ENCODE data around the gene NR6A1.

NR6A1 gene

DNA sequence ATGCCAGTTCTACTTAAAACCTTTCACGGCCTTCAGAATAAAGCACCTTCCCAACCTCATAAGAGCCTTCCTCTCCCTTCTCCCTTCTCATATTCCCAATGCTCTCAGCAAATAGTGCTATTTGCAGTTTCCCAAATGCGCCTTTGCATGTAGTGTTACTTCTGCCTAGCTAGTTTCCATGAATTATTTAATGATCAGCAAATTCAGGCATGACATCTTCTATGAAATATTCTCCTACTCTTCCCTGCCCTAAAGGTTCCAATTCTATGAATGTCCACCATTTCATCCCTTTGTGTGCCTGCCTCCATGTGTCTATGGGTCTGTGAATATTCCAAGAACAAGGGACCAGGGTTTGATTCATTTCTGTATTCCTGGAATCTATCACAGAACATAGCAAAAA is 165.1 kb downstream of the NR6A1 start:
- Histone ChIP-seq H2BK5ac (ENCODE audit: low read depth, low read length, poor library complexity, severe bottlenecking) (no peak overlapping the region), H3K9me3 (ENCODE audit: control insufficient read depth, low read length) (no peaks in the 10 kb centered on the region), H4K91ac (ENCODE audit: low read length) (no peak overlapping the region), H3K4me1 (ENCODE audit: control insufficient read depth, insufficient read depth, low read depth, low read length) (no peaks in the 10 kb centered on the region), H3K36me3 (ENCODE audit: control insufficient read depth in 1 of 2, insufficient read depth in 2 of 2, low read depth in 1 of 2, low read length in 2 of 2) (no peaks in the 10 kb centered on the region), H3K4me3 (ENCODE audit: insufficient read depth in 1 of 2, low read depth in 1 of 2, low read length in 2 of 2) (no peak overlapping the region), H2BK15ac (ENCODE audit: low read depth, poor library complexity, severe bottlenecking) (no peak overlapping the region), H4K8ac (ENCODE audit: low read length) (no peak overlapping the region), H3K79me1 (replicated peaks; ENCODE audit: low read length, poor library complexity, severe bottlenecking) (peaks cover 2% of the 10 kb centered on the region), H3K14ac (ENCODE audit: low read length in 2 of 2) (no peak overlapping the region), H2AK5ac (ENCODE audit: low read length, severe bottlenecking) (no peak overlapping the region), H3K18ac (ENCODE audit: low read depth in 1 of 2, low read length in 2 of 2) (no peak overlapping the region), H3K27ac (ENCODE audit: low read length, poor library complexity, severe bottlenecking) (no peak overlapping the region), H3K4me2 (ENCODE audit: low read length, poor library complexity, severe bottlenecking) (no peak overlapping the region), H2BK12ac (ENCODE audit: low read length in 2 of 2) (no peak overlapping the region), H2AFZ (ENCODE audit: low read depth, low read length) (no peak overlapping the region), H3K4ac (ENCODE audit: low read depth in 1 of 2, low read length in 2 of 2) (no peak overlapping the region), H3K23ac (ENCODE audit: low read length in 2 of 2) (no peak overlapping the region), H3K27me3 (ENCODE audit: control insufficient read depth in 1 of 2, insufficient read depth in 1 of 2, low read length in 2 of 2) (no peaks in the 10 kb centered on the region), H3K9ac (ENCODE audit: low read length) (no peak overlapping the region), H2BK120ac (ENCODE audit: low read depth, low read length) (no peak overlapping the region)
- DNase-seq, result no peak
- 99% methylated on average over 2 of the region's 2 CpGs for WGBS

DNA sequence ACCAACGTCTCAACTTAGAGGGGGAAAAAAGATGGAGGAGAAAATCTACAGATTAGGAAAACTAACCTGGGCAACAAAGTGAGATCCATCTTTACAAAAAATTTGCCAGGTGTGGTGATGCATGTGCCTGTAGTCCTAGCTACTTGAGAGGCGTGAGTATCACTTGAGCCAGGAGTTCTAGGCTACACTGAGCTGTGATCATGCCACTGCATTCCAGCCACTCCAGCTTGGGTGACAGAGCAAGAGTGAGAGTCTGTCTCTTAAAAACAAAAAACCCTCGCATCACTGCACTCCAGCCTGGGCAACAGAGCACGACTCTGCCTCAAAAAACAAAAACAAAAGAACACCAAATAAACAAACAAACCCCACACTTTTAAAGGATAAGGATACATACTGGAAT is 165.9 kb downstream of the NR6A1 start:
- Histone ChIP-seq H3K9me3 (ENCODE audit: control insufficient read depth, low read length) (no peaks in the 10 kb centered on the region), H2AK5ac (ENCODE audit: low read length, severe bottlenecking) (no peak overlapping the region), H3K4ac (ENCODE audit: low read depth in 1 of 2, low read length in 2 of 2) (no peak overlapping the region), H3K9ac (ENCODE audit: low read length) (no peak overlapping the region), H3K23ac (ENCODE audit: low read length in 2 of 2) (no peak overlapping the region), H2BK15ac (ENCODE audit: low read depth, poor library complexity, severe bottlenecking) (no peak overlapping the region), H4K8ac (ENCODE audit: low read length) (no peak overlapping the region), H3K36me3 (ENCODE audit: control insufficient read depth in 1 of 2, insufficient read depth in 2 of 2, low read depth in 1 of 2, low read length in 2 of 2) (no peaks in the 10 kb centered on the region), H3K14ac (ENCODE audit: low read length in 2 of 2) (no peak overlapping the region), H3K4me1 (ENCODE audit: control insufficient read depth, insufficient read depth, low read depth, low read length) (no peaks in the 10 kb centered on the region), H3K27me3 (ENCODE audit: control insufficient read depth in 1 of 2, insufficient read depth in 1 of 2, low read length in 2 of 2) (no peaks in the 10 kb centered on the region), H3K4me3 (ENCODE audit: insufficient read depth in 1 of 2, low read depth in 1 of 2, low read length in 2 of 2) (no peak overlapping the region), H2BK12ac (ENCODE audit: low read length in 2 of 2) (no peak overlapping the region), H3K18ac (ENCODE audit: low read depth in 1 of 2, low read length in 2 of 2) (no peak overlapping the region), H2BK5ac (ENCODE audit: low read depth, low read length, poor library complexity, severe bottlenecking) (no peak overlapping the region), H3K27ac (ENCODE audit: low read length, poor library complexity, severe bottlenecking) (no peak overlapping the region), H3K79me1 (replicated peaks; ENCODE audit: low read length, poor library complexity, severe bottlenecking) (peaks cover 2% of the 10 kb centered on the region), H2AFZ (ENCODE audit: low read depth, low read length) (no peak overlapping the region), H4K91ac (ENCODE audit: low read length) (no peak overlapping the region), H2BK120ac (ENCODE audit: low read depth, low read length) (no peak overlapping the region), H3K4me2 (ENCODE audit: low read length, poor library complexity, severe bottlenecking) (no peak overlapping the region)
- no peak for DNase-seq
- WGBS, result 97% methylated on average over 2 of the region's 4 CpGs

DNA sequence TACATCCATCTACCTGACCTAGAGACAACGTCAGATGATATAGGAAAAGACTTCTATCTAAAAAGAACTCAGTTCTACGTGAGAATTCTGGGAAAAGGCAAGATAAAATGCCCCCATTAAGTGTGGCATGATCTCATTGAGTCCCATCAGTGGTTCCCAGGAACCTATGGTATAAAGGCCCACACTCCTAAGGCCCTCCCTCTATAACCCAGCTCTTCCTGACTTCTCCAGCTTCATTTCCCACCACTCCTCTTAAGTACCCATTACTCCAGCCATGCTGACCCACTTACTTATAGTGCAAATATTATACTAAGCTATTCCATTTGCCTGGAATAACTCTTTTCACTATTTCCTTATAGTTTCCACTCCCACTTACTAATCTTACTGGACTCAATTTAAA is 168.5 kb downstream of the NR6A1 start:
- H2BK120ac ChIP-seq (ENCODE audit: low read depth, low read length), result no peak overlapping the region
- H3K4ac ChIP-seq (ENCODE audit: low read depth in 1 of 2, low read length in 2 of 2), result no peak overlapping the region
- no peaks in the 10 kb centered on the region for H3K4me1 ChIP-seq (ENCODE audit: control insufficient read depth, insufficient read depth, low read depth, low read length)
- no peak overlapping the region for H4K91ac ChIP-seq (ENCODE audit: low read length)
- H3K4me3 ChIP-seq (ENCODE audit: insufficient read depth in 1 of 2, low read depth in 1 of 2, low read length in 2 of 2), result no peak overlapping the region
- no peak overlapping the region for H3K9ac ChIP-seq (ENCODE audit: low read length)
- H3K18ac ChIP-seq (ENCODE audit: low read depth in 1 of 2, low read length in 2 of 2), result no peak overlapping the region
- no peaks in the 10 kb centered on the region for H3K9me3 ChIP-seq (ENCODE audit: control insufficient read depth, low read length)
- DNase-seq, result no peak
- H4K8ac ChIP-seq (ENCODE audit: low read length), result no peak overlapping the region
- H3K79me1 ChIP-seq (replicated peaks; ENCODE audit: low read length, poor library complexity, severe bottlenecking), result peaks cover 2% of the 10 kb centered on the region
- no peak overlapping the region for H2AK5ac ChIP-seq (ENCODE audit: low read length, severe bottlenecking)
- no peak overlapping the region for H2AFZ ChIP-seq (ENCODE audit: low read depth, low read length)
- no peak overlapping the region for H3K23ac ChIP-seq (ENCODE audit: low read length in 2 of 2)
- H3K14ac ChIP-seq (ENCODE audit: low read length in 2 of 2), result no peak overlapping the region
- H3K4me2 ChIP-seq (ENCODE audit: low read length, poor library complexity, severe bottlenecking), result no peak overlapping the region
- WGBS, result 95% methylated on average over 2 of the region's 2 CpGs
- no peaks in the 10 kb centered on the region for H3K27me3 ChIP-seq (ENCODE audit: control insufficient read depth in 1 of 2, insufficient read depth in 1 of 2, low read length in 2 of 2)
- no peak overlapping the region for H2BK12ac ChIP-seq (ENCODE audit: low read length in 2 of 2)
- H2BK15ac ChIP-seq (ENCODE audit: low read depth, poor library complexity, severe bottlenecking), result no peak overlapping the region
- H2BK5ac ChIP-seq (ENCODE audit: low read depth, low read length, poor library complexity, severe bottlenecking), result no peak overlapping the region
- H3K27ac ChIP-seq (ENCODE audit: low read length, poor library complexity, severe bottlenecking), result no peak overlapping the region
- no peaks in the 10 kb centered on the region for H3K36me3 ChIP-seq (ENCODE audit: control insufficient read depth in 1 of 2, insufficient read depth in 2 of 2, low read depth in 1 of 2, low read length in 2 of 2)

DNA sequence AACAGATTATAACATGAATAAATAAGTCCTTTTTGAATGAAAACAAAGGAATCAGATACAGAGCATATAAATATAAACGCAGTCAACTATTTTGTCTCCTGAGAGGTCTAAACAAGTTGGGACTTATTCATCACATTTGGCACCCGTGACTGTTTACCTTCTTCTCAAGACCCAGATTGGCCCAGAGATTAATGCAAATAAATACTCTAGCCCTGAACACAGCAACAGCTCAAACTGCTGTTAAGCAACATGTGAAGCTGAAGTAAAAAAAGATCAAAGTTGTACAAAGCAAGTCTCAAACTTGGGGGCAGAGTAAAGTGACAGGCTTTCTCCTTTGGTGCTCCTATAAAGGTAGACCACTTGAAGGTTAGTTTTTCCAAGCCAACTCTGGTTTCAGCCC is 168.9 kb downstream of the NR6A1 start:
- no peak overlapping the region for H3K4me2 ChIP-seq (ENCODE audit: low read length, poor library complexity, severe bottlenecking)
- H3K23ac ChIP-seq (ENCODE audit: low read length in 2 of 2), result no peak overlapping the region
- no peak overlapping the region for H3K14ac ChIP-seq (ENCODE audit: low read length in 2 of 2)
- no peak overlapping the region for H2BK15ac ChIP-seq (ENCODE audit: low read depth, poor library complexity, severe bottlenecking)
- H3K27ac ChIP-seq (ENCODE audit: low read length, poor library complexity, severe bottlenecking), result no peak overlapping the region
- H3K36me3 ChIP-seq (ENCODE audit: control insufficient read depth in 1 of 2, insufficient read depth in 2 of 2, low read depth in 1 of 2, low read length in 2 of 2), result no peaks in the 10 kb centered on the region
- H4K8ac ChIP-seq (ENCODE audit: low read length), result no peak overlapping the region
- no peak overlapping the region for H3K18ac ChIP-seq (ENCODE audit: low read depth in 1 of 2, low read length in 2 of 2)
- no peaks in the 10 kb centered on the region for H3K9me3 ChIP-seq (ENCODE audit: control insufficient read depth, low read length)
- no peak overlapping the region for H2BK120ac ChIP-seq (ENCODE audit: low read depth, low read length)
- no peak overlapping the region for H3K4me3 ChIP-seq (ENCODE audit: insufficient read depth in 1 of 2, low read depth in 1 of 2, low read length in 2 of 2)
- no peaks in the 10 kb centered on the region for H3K27me3 ChIP-seq (ENCODE audit: control insufficient read depth in 1 of 2, insufficient read depth in 1 of 2, low read length in 2 of 2)
- no peak overlapping the region for H2AFZ ChIP-seq (ENCODE audit: low read depth, low read length)
- H2AK5ac ChIP-seq (ENCODE audit: low read length, severe bottlenecking), result no peak overlapping the region
- 59% methylated on average over 2 of the region's 2 CpGs for WGBS
- H2BK12ac ChIP-seq (ENCODE audit: low read length in 2 of 2), result no peak overlapping the region
- no peak overlapping the region for H3K9ac ChIP-seq (ENCODE audit: low read length)
- no peak overlapping the region for H2BK5ac ChIP-seq (ENCODE audit: low read depth, low read length, poor library complexity, severe bottlenecking)
- H4K91ac ChIP-seq (ENCODE audit: low read length), result no peak overlapping the region
- peak; percentile 41 for DNase-seq
- H3K79me1 ChIP-seq (replicated peaks; ENCODE audit: low read length, poor library complexity, severe bottlenecking), result peaks cover 2% of the 10 kb centered on the region
- no peak overlapping the region for H3K4ac ChIP-seq (ENCODE audit: low read depth in 1 of 2, low read length in 2 of 2)
- no peaks in the 10 kb centered on the region for H3K4me1 ChIP-seq (ENCODE audit: control insufficient read depth, insufficient read depth, low read depth, low read length)
